Measurements from ENCODE around the gene UROC1. TPM values are rescaled to one million over a fixed set of nuclear protein-coding genes. Genes with fewer than 3 reads are reported as not detected.

Gene UROC1
- total and polyA plus RNA-seq, 2 of the 13 experiments (the other 11 are each of a cell fraction or from before 2014, with no cell fraction given): 0.71 to 1.3 TPM

DNA sequence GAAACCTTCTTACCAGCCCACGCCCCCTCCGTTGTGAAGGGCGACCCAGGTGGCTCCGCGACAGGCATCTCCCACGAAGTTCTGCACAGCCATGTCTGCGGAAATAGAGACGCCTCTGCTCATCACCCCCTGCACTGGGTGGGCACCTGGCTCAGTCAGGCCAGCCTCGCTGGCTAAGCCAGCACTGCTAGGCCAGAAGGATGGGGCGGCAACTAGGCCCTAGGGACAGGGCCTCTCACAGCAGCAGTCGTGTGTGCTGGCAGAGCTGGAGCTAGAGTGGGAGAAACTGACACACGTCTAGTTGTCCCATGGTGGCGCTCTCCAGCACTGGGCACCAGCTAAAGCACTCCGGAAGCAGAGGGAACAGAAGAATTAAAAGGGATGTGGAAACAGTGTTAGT is 29.4 kb downstream of the UROC1 start (continued):
- TF ChIP-seq, protein P1, sequence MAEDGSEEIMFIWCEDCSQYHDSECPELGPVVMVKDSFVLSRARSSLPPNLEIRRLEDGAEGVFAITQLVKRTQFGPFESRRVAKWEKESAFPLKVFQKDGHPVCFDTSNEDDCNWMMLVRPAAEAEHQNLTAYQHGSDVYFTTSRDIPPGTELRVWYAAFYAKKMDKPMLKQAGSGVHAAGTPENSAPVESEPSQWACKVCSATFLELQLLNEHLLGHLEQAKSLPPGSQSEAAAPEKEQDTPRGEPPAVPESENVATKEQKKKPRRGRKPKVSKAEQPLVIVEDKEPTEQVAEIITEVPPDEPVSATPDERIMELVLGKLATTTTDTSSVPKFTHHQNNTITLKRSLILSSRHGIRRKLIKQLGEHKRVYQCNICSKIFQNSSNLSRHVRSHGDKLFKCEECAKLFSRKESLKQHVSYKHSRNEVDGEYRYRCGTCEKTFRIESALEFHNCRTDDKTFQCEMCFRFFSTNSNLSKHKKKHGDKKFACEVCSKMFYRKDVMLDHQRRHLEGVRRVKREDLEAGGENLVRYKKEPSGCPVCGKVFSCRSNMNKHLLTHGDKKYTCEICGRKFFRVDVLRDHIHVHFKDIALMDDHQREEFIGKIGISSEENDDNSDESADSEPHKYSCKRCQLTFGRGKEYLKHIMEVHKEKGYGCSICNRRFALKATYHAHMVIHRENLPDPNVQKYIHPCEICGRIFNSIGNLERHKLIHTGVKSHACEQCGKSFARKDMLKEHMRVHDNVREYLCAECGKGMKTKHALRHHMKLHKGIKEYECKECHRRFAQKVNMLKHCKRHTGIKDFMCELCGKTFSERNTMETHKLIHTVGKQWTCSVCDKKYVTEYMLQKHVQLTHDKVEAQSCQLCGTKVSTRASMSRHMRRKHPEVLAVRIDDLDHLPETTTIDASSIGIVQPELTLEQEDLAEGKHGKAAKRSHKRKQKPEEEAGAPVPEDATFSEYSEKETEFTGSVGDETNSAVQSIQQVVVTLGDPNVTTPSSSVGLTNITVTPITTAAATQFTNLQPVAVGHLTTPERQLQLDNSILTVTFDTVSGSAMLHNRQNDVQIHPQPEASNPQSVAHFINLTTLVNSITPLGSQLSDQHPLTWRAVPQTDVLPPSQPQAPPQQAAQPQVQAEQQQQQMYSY (CRISPR knock-in tag; IDR thresholded peaks at IDR 0.05): no peak
- TF ChIP-seq ZNF205 (CRISPR knock-in tag; IDR thresholded peaks at IDR 0.05) (0 out of 2 replicates have a peak, but pooled peaks have one; percentile 35), ZNF607 (CRISPR knock-in tag; IDR thresholded peaks at IDR 0.05; ENCODE audit: borderline replicate concordance) (no peak), POLR2G (IDR thresholded peaks at IDR 0.05; ENCODE audit: low read depth, low read length) (no peak), ZNF7 (CRISPR knock-in tag; IDR thresholded peaks at IDR 0.05) (peak; percentile 80), ZMYM2 (CRISPR knock-in tag; IDR thresholded peaks at IDR 0.05) (no peak), ARNT (IDR thresholded peaks at IDR 0.05) (no peak)
- TF ChIP-seq, protein P2, sequence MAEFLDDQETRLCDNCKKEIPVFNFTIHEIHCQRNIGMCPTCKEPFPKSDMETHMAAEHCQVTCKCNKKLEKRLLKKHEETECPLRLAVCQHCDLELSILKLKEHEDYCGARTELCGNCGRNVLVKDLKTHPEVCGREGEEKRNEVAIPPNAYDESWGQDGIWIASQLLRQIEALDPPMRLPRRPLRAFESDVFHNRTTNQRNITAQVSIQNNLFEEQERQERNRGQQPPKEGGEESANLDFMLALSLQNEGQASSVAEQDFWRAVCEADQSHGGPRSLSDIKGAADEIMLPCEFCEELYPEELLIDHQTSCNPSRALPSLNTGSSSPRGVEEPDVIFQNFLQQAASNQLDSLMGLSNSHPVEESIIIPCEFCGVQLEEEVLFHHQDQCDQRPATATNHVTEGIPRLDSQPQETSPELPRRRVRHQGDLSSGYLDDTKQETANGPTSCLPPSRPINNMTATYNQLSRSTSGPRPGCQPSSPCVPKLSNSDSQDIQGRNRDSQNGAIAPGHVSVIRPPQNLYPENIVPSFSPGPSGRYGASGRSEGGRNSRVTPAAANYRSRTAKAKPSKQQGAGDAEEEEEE (CRISPR knock-in tag; IDR thresholded peaks at IDR 0.05; ENCODE audit: borderline replicate concordance): no peak
- TF ChIP-seq, protein P3, sequence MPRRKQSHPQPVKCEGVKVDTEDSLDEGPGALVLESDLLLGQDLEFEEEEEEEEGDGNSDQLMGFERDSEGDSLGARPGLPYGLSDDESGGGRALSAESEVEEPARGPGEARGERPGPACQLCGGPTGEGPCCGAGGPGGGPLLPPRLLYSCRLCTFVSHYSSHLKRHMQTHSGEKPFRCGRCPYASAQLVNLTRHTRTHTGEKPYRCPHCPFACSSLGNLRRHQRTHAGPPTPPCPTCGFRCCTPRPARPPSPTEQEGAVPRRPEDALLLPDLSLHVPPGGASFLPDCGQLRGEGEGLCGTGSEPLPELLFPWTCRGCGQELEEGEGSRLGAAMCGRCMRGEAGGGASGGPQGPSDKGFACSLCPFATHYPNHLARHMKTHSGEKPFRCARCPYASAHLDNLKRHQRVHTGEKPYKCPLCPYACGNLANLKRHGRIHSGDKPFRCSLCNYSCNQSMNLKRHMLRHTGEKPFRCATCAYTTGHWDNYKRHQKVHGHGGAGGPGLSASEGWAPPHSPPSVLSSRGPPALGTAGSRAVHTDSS (CRISPR knock-in tag; conservative IDR thresholded peaks at IDR 0.05): no peak
- TF ChIP-seq, protein P4, sequence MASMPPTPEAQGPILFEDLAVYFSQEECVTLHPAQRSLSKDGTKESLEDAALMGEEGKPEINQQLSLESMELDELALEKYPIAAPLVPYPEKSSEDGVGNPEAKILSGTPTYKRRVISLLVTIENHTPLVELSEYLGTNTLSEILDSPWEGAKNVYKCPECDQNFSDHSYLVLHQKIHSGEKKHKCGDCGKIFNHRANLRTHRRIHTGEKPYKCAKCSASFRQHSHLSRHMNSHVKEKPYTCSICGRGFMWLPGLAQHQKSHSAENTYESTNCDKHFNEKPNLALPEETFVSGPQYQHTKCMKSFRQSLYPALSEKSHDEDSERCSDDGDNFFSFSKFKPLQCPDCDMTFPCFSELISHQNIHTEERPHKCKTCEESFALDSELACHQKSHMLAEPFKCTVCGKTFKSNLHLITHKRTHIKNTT (CRISPR knock-in tag; IDR thresholded peaks at IDR 0.05): no peak
- TF ChIP-seq, protein P5, sequence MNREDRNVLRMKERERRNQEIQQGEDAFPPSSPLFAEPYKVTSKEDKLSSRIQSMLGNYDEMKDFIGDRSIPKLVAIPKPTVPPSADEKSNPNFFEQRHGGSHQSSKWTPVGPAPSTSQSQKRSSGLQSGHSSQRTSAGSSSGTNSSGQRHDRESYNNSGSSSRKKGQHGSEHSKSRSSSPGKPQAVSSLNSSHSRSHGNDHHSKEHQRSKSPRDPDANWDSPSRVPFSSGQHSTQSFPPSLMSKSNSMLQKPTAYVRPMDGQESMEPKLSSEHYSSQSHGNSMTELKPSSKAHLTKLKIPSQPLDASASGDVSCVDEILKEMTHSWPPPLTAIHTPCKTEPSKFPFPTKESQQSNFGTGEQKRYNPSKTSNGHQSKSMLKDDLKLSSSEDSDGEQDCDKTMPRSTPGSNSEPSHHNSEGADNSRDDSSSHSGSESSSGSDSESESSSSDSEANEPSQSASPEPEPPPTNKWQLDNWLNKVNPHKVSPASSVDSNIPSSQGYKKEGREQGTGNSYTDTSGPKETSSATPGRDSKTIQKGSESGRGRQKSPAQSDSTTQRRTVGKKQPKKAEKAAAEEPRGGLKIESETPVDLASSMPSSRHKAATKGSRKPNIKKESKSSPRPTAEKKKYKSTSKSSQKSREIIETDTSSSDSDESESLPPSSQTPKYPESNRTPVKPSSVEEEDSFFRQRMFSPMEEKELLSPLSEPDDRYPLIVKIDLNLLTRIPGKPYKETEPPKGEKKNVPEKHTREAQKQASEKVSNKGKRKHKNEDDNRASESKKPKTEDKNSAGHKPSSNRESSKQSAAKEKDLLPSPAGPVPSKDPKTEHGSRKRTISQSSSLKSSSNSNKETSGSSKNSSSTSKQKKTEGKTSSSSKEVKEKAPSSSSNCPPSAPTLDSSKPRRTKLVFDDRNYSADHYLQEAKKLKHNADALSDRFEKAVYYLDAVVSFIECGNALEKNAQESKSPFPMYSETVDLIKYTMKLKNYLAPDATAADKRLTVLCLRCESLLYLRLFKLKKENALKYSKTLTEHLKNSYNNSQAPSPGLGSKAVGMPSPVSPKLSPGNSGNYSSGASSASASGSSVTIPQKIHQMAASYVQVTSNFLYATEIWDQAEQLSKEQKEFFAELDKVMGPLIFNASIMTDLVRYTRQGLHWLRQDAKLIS (CRISPR knock-in tag; IDR thresholded peaks at IDR 0.05): no peak
- TF ChIP-seq, protein P6, sequence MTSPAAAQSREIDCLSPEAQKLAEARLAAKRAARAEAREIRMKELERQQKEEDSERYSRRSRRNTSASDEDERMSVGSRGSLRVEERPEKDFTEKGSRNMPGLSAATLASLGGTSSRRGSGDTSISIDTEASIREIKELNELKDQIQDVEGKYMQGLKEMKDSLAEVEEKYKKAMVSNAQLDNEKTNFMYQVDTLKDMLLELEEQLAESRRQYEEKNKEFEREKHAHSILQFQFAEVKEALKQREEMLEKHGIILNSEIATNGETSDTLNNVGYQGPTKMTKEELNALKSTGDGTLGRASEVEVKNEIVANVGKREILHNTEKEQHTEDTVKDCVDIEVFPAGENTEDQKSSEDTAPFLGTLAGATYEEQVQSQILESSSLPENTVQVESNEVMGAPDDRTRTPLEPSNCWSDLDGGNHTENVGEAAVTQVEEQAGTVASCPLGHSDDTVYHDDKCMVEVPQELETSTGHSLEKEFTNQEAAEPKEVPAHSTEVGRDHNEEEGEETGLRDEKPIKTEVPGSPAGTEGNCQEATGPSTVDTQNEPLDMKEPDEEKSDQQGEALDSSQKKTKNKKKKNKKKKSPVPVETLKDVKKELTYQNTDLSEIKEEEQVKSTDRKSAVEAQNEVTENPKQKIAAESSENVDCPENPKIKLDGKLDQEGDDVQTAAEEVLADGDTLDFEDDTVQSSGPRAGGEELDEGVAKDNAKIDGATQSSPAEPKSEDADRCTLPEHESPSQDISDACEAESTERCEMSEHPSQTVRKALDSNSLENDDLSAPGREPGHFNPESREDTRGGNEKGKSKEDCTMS (CRISPR knock-in tag; conservative IDR thresholded peaks at IDR 0.05): no peak
